GM21786 (cell line): ENCODE data around the gene HDAC10.

ENCODE experiments used
- ATAC-seq: cut with Tn5 transposase; IDR thresholded peaks from one replicate; pipeline ENCODE4 v1.9.1; 2021; ENCODE audit not compliant: unreplicated experiment

Gene HDAC10

DNA sequence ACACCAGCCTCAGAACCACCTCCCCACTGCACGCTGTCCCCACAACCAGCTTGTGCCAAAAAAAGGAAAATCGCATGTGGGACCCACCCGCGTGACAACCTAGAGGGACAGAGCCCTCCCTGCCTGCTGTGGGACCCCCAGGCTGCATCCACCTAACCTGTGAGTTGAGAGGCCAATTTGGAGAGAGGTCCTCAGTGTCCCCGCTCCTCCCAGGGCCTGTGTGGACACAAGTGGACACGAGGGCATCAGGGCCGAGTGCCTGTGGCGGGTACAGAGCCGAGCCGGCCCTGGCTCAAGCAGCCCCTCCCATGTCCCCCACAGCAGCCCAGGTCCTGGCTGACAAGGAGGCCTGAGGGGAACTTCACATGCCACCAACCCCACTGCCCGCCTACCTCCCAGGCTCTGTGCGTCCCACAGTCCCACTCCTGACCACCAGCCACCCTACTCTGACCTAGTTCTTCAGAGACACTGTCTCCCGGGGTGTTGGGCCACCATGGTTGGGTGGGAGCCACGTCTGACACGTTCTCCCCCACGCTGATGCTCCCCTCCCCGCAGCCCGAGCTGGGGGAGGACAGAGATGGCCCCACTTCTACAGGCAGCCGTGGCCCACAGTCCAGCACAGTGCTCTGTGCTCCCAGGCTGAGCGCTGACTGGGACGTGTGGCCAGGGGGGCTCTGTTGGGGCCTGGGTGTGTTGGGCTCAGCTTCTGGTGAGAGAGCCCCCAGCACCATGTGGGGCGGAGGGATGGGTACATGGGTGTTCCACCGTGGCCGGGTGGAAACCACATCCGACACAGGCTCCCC is 31.1 kb downstream of the HDAC10 start:
- ATAC-seq: no peak

DNA sequence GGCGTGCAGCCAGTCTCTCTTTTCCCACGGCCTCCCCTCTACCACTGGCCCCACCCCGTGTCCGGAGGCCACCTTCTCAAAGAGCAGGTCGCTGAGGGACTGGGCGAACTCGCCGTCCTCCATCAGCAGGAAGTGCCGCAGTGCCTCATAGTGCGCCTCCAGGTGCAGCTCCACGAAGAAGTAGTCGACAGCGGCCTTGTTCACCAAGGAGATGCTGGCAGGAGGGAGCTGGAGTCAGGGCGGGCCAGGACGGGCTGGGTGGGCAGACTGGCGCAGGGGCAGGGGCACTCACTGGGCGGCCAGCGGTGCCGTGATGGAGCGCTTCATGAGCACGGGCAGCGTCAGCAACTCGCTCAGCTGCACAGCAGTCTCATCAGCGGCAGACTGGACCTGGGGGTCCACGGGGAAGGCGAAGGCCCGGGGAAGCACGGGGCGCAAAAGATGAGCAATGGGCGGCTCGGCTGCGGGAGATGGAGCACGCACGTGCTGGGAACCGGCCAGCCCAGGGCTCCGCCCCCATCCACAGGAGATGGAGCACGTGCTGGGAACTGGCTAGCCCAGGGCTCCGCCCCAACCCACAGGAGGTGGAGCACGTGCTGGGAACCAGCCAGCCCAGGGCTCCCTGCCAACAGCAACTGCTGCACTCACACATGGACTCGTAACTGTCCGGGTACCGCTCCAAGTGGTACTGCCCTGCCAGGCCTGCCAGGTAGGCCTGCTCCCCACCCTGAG is 31.9 kb downstream of the HDAC10 start:
- no peak for ATAC-seq

DNA sequence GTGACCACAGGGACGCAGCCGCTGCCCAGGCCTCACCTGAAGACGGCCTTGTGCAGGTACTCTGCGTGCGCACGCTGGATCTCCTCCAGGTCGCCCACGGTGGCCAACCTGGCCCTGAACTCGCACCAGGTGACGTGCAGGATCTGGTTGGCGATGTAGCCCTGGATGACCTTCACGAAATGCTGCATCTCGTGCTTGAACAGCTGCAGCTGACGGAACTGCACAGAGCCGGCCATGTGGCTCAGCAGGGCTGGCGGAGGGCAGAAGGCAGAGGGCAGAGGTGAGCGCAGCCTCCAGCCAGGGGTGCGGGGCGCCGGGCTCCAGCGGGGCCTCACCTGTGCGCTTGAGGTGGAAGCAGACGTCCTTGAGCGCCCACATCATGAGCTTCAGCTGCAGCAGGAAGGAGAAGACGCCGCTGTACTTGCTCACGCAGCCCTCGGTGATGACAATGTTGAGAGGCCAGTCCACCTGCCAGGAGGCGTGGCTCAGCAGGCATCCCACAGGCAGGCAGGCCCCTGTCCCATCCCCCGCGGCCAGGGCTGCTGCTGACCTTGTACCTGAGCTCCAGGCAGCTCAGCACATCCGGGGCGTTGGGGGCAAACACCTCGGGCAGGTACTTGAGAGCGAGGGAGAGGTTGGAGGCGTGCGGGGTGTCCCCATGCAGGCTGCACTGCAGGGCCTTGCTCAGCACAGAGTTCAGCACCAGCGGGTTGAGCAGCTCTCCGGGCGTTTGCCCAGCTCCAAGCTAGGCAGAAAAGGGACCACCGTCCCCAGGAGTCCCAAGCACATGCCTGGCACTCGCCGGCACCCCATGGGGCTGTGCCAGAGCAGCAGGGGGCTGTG is 32.7 kb downstream of the HDAC10 start:
- ATAC-seq: no peak

DNA sequence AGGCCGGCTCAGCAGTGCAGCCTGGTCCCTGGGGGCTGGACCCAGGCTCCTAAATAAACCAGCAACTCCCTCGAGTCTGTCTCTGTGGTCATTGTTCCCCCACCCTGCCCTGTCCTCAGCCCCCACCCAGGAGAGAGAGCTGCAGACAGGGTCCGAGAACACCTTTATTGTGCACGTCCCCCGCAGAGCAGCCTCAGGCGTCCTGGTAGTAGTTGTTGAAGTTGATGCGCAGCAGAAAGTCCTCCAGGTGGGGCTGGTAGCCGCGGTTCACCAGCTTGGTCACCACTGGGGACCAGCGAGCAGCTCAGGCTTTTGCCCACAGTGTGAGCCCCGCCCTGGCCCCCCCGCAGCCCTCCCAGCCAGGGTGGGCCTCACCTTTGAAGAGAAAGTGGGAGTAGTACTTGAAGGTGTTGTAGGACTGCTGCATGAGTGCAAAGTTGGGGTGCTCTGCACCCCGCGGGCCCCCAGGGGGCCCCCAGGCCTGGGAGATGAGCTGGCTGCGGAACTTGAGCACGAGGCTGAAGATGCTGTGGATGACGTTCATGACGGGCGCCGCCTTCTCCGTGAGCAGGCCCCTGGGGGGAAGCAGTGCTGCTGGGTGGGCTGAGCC is 33.4 kb downstream of the HDAC10 start:
- no peak for ATAC-seq

DNA sequence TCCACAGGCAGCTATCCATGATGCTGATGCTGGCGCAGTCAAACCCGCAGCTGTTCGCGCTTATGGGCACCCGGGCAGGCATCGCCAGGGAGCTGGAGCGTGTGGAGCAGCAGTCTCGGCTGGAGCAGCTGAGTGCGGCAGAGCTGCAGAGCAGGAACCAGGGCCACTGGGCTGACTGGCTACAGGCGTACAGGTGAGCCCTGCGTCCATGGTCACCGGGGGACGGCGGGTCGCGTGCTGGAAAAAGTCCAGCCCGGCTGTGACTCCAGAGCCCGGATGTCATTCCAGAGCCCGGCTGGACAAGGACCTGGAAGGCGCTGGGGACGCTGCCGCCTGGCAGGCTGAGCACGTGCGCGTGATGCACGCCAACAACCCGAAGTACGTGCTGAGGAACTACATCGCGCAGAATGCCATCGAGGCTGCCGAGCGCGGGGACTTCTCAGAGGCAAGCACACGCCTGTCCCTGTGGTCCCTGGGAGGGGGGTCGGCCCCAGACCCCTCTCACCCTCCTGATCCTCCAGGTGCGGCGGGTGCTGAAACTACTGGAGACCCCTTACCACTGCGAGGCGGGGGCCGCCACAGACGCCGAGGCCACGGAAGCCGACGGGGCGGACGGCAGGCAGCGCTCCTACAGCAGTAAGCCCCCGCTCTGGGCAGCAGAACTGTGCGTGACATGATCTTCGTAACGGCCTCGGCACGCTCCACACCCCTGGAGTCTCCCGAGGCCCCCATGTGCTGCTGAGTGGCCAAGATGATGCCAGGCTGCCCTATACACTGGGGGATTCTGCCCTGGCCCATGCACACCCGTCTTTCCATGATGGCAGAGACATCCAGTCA is 34.2 kb downstream of the HDAC10 start:
- no peak for ATAC-seq

DNA sequence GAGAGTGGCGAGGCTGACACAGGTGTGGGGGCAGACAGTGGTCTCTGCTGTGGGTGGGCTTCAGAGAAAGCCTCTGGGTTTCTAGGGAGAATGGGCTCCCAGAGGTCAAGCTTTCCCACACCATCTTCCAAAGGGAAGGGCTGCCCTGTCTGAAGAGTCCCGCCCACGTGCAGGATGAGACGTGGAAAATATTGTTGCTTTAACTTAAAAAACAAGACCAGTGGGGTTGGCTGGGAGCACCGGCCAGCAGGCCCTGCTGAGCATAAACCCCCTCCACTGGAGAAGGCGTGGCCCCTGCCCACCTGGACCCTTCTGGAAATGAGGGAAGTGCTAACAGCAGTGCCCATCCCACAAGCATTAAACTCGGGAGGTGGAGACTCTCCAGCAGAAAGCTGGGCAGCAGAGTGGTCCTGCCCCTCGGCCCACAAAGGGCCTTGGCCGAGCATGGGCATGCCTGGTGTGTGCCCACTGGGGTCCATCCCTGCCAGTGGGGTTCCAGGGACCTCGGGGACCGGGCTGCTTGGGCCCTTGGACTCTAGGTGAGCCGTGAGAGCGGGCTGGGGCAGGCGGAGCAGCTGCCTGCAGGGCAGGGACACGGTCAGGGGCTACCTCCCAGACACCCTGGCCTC is 34.9 kb downstream of the HDAC10 start:
- no peak for ATAC-seq

DNA sequence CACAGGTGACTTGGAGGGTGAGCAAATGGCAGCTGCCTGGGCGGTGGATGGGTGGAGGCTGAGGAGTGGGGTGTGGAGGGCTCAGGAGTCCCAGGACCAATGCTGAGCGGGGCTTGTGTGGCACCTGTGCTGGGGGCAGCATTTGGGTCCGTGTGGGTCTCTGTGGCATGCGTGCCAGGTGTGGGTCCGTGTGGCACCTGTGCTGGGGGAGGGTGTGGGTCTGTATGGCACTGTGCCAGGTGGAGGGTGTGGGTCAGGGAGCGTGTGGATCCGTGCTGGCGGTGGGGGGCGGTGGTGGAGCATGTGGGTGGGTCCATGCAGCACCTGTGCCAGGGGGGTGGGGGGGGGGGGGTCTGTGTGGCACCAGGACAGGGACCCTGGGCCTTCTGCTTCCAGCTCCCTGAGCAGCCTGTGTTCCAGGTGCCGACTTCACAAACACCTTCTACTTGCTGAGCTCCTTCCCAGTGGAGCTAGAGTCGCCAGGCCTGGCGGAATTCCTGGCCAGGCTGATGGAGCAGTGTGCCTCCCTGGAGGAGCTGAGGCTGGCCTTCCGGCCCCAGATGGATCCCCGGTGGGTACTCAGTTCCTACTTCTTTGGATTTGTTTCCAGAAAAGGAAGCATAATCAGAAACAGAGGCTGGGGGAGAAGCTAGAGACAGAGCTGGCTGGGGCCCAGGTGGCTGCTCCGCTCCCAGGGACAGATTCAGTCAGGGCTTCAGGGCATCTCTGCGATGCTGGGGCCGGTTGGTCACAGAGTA is 35.6 kb downstream of the HDAC10 start:
- no peak for ATAC-seq

DNA sequence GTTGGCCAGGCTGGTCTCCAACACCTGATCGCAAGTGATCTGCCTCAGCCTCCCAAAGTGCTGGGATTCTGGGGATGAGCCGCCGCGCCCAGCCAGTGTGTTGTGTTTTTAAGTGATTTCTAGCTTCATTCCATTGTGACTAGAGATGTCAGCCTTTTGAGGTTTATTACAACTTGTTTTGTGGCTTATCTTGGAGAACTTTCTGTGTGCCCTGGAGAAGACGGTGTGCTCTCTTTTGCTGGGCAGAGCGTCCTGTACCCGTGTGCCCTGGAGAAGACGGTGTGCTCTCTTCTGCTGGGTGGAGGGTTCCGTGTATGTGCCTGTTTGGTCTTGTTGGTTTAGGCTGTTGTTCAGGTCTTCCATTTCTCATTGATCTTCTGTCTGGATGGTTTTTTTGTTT is 37.8 kb downstream of the HDAC10 start:
- no peak for ATAC-seq

DNA sequence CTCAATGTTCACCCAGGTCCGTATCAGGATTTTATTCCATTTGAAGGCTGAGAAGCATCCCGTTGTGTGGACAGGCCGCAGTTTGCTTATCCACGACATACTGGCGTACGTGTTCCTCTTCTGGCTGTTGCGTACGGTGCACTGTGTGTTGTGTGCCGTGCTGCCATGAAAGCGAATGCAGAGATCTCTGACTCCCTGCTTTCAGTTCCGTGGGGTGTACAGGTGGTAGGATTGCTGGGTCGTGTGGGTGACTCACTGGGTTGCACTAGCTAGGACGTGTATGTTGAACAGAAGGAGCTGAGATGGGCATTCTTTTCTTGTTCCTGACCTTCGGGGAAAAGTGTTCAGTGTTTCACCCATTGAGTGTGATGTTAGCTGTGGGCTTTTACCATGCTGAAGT is 39.9 kb downstream of the HDAC10 start:
- no peak for ATAC-seq

DNA sequence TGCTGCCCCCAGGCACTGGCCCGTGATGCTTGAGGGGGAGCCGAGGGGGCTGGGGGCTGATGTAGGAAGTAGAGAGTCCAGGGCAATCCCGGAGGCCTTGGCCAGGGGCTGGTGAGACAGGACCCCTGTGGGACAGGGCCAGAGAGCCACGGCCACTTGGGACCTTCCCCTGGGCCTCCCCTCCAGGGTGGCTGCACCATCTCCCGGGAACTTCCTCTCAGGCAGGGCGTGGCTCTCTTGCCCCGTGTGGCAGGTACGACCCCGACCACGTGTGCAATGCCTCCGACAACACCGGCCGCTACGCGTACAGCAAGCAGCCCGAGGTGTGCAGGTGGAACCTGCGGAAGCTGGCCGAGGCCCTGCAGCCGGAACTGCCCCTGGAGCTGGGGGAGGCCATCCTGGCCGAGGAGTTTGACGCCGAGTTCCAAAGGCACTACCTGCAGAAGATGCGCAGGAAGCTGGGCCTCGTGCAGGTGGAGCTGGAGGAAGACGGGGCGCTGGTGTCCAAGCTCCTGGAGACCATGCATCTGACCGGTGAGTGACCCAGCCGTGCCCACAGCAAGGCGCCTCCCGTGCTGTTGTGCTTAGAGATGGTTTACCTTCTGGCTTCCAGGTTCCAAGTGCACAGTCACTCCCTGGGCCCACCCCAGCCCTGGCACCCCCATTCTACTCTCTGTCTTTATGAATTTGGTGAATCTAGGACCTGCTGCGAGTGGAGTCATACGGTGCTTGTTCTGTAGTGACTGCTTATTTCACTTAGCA is 40.5 kb downstream of the HDAC10 start:
- ATAC-seq: no peak

DNA sequence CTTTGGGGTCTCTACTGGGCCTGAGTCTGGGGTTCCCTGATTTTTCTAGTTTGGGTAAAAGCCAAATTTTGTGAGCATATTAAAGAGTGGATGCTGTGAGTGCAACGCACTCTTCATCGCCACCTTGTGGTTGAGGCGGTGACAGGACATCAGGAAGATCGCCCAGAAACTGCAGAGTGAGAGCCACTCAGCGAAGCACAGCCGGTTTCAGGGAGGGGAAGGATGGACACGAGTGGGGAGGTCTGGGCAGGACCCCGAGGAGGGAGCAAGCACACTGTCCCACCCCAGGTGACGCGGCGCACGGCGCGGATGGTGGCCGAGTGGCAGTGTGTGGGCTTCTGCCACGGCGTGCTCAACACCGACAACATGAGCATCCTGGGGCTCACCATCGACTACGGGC is 41.2 kb downstream of the HDAC10 start:
- no peak for ATAC-seq

DNA sequence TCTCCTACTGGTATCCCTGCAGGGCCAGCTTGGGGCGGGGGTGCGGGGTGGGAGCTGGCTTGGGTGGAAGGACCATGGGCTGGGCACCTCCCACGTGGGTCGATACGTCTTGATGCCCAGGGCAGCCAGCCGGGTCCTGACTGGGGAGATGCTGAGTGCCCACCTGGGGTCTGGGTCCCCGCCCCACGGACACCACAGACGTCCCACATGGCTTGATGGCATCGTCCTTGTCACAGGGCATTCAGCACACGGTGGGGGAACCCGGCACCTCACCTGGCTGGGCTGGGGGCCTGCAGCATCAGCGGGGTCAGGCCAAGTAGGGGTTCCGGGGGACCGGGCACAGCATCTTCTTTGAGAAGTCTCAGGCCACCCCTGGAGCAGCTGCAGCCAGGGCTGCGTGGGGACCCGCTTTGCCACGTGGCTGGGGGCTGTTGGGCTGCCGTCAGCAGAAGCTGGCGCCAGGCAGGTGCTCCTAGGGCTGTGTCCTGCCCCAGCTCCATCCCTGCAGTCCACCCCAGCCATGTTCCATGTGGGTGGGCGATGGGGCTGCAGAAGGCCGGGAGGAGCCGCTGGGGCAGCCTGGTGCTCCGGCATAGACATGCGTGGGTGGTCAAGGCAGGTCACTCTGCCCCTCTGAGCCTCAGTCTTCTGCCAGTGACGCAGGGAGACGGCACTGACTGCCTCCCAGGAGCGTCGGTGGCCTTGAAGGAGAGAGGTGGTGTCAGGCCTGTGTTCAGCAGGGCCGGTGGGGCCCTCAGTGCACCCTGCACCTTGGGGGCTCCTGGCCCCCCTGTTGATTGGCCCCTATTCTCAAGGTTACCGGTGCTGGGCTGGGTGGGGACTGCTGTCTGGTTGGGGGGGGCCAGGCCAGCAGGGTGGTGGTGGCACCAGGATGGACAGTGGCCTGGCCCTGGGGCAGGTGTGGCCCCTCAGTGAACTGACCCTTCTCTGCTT is 41.8 kb downstream of the HDAC10 start:
- ATAC-seq: no peak

DNA sequence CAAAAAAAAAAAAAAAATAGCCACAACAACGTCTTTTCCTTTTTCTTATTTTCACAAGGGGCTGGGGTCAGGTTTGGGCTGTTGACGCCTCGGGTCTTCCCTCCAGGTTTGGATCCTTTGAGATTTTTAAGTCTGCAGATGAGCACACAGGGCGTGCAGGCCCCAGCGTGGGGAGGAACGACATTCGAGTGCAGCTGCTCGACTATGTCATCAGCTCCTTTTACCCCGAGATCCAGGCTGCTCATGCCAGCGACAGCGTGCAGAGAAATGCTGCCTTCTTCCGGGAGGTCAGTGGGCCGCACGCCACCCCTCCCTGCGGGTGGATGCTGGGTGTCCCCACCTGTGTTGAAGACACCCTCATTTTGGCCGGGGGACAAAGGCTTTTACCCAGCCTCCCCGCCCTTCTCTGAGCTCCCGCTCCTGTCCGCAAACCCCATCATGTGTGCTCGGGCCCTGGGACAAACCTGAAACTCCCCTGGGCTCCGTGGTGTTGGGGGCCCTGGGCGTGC is 42.6 kb downstream of the HDAC10 start:
- no peak for ATAC-seq

DNA sequence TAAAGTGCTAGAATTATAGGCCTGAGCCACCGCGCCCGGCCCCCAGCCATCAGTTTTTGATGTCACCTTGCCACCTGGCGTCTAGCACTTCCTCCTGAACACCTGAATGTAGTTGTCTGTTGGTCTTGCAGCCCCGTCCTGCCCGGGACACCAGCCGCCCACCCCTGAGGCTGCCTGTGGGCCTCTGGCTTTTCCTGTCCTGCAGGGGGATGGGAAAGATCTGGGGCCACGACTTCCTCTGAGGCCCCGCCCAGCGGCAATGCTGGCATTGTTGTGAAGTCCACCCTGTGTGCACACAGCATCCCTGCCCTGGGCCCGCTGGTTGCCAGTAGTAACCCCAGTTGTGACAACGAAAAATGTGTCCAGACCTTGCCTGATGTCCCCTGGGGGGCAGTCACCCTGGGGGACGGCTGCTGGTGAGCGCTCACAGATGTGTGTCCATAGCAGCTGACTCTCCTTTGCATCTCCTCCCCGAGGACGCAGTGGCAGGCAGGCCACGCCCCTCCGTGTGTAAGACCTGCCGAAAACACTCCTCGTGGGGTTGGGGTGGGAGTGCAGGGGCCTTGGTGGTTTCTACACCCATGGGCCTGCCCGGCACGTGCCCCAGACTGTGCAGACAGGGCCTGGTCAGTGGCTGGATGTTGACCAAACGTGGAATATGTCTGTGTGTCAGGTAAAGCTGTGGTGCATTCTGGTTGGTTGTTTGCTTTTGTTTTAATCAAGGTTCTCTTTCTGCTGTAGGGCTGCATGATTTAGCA is 43.5 kb downstream of the HDAC10 start:
- no peak for ATAC-seq

DNA sequence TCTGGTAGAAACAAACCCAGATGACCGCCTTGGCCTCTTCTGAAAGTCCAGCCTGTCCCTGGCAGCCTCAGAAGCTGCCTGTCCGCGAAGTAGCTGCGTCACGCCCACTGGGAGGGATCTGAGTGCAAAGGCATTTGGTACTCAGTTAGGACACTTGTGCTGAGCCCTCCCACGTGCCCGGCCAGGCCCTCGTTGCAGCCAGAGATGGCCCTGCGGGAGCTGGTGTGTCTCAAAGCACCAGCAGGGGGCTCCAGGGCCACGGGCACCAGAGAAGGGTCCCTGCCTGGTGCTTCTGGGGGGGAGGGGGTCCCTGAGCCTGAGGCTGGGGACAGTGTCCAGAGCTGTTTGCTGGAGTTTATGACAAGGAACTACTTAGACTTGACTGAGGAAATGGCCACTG is 44.5 kb downstream of the HDAC10 start:
- ATAC-seq: no peak

DNA sequence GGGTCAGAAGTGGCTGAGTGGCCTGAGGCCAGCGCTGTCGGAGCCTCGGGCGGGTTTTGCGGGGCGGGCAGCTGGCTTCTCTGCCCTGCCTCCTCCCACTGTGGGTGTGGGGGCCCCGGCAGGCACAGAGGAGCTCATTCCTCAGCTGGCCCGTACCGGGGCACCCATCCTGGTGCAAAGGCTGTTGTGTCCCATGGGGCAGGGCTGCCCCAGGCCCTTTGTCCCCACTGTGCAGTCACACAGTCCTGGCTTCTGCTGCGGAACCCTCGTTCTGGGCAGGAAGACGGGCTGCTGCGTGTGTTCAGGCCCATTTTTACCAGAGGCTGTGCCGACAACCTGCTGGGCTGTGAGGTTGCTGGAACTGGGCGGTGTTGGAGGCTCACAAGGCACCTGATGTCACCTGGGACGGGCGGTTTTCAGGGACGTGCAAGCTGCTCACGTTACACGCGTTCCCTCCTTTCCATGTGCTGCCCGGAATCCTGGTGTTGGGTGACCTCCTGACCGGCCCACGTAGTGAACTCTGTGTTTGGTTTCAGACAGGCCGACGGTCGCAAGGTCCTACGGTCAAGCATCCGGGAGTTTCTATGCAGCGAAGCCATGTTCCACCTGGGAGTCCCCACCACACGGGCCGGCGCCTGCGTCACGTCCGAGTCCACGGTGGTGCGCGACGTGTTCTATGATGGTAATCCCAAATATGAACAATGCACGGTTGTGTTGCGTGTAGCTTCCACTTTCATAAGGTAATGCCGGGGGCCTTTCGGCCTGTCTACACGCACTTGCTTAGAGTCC is 45.1 kb downstream of the HDAC10 start:
- ATAC-seq: no peak
